Neural progenitor cell (in vitro differentiated cells): ENCODE data around the gene DLG2. TPM values are rescaled to one million over a fixed set of nuclear protein-coding genes. Genes with fewer than 3 reads are reported as not detected.

Source experiments
- DNase-seq: peaks from one replicate; pipeline ENCODE4 v3.0.0-alpha.2; 2016; ENCODE audit warnings: low spot score
- H2AFZ ChIP-seq: fragments of 200-600 bp; sonication (generic); replicated peaks from 2 replicates; pipeline ENCODE4 v1.6.1; 2016; ENCODE audit warnings: antibody characterized with exemption
- H3F3A ChIP-seq: fragments of 200-600 bp; sonication (generic); 2 replicates; pipeline ENCODE4 v1.6.1; 2016; ENCODE audit warnings: antibody characterized with exemption, low read depth
- H3K27ac ChIP-seq: fragments of 200-600 bp; sonication (generic); 2 replicates; pipeline ENCODE4 v1.5.1; 2016; ENCODE audit warnings: mild to moderate bottlenecking
- H3K27me3 ChIP-seq: fragments of 200-600 bp; sonication (generic); 2 replicates; pipeline ENCODE4 v1.6.1; 2016; ENCODE audit warnings: mild to moderate bottlenecking, moderate library complexity
- H3K36me3 ChIP-seq: fragments of 200-600 bp; sonication (generic); 2 replicates; pipeline ENCODE4 v1.5.1; 2016
- H3K4me1 ChIP-seq: fragments of 200-600 bp; sonication (generic); 2 replicates; pipeline ENCODE4 v1.6.1; 2016; ENCODE audit warnings: mixed run types
- H3K4me2 ChIP-seq: fragments of 200-600 bp; sonication (generic); 2 replicates; pipeline ENCODE4 v1.6.1; 2016
- H3K4me3 ChIP-seq: fragments of 200-600 bp; sonication (generic); 2 replicates; pipeline ENCODE4 v1.5.1; 2016
- H3K79me2 ChIP-seq: fragments of 200-600 bp; sonication (generic); 2 replicates; pipeline ENCODE4 v1.6.1; 2016; ENCODE audit warnings: low read depth
- H3K9ac ChIP-seq: fragments of 200-600 bp; sonication (generic); 2 replicates; pipeline ENCODE4 v1.6.1; 2016
- H3K9me3 ChIP-seq: fragments of 200-600 bp; sonication (generic); 2 replicates; pipeline ENCODE4 v1.5.1; 2016; ENCODE audit warnings: low read depth
- H4K20me1 ChIP-seq: fragments of 200-600 bp; sonication (generic); 2 replicates; pipeline ENCODE4 v1.6.1; 2016; ENCODE audit warnings: low read depth
- H3K27ac Mint-ChIP-seq: 3 replicates; pipeline ENCODE4 v1.8.0; 2021; ENCODE audit warnings: mixed read lengths
- H3K27me3 Mint-ChIP-seq: 2 replicates; pipeline ENCODE4 v1.8.0; 2022; ENCODE audit warnings: low read depth, mild to moderate bottlenecking, inconsistent platforms, moderate library complexity, mixed read lengths; ENCODE audit not compliant: insufficient read depth
- H3K36me3 Mint-ChIP-seq: 3 replicates; pipeline ENCODE4 v1.8.0; 2021; ENCODE audit warnings: mixed read lengths
- H3K4me1 Mint-ChIP-seq: 3 replicates; pipeline ENCODE4 v1.8.0; 2021; ENCODE audit warnings: mixed read lengths
- H3K4me3 Mint-ChIP-seq: 3 replicates; pipeline ENCODE4 v1.8.0; 2021; ENCODE audit warnings: mild to moderate bottlenecking, moderate library complexity, mixed read lengths
- H3K9me3 Mint-ChIP-seq: 3 replicates; pipeline ENCODE4 v1.8.0; 2020; ENCODE audit warnings: mixed read lengths
- EZH2 ChIP-seq: fragments of 200-600 bp; sonication (generic); IDR thresholded peaks from 2 replicates; pipeline ENCODE4 v1.6.1; 2017; ENCODE audit warnings: antibody characterized with exemption, mild to moderate bottlenecking, moderate library complexity
- EZH2phosphoT487 ChIP-seq: fragments of 200-600 bp; sonication (generic); IDR thresholded peaks from 2 replicates; pipeline ENCODE4 v1.6.1; 2017; ENCODE audit warnings: antibody characterized with exemption
- total RNA-seq: library from RNA; depleted of rRNA; stranded (reverse); fragments of >200 nt; gene quantifications from 2 replicates; pipeline ENCODE4 v1.2.3, GENCODE V29; 2015; ENCODE audit warnings: low replicate concordance
- TF ChIP-seq, protein P1 (sequence below): fragments of 200-600 bp; sonication (generic); IDR thresholded peaks from 2 replicates; pipeline ENCODE4 v1.5.1; 2017; ENCODE audit warnings: antibody characterized with exemption, mild to moderate bottlenecking

DLG2 gene
- total RNA-seq, 1 donor from 2014 or later, result 7.5 TPM

DNA sequence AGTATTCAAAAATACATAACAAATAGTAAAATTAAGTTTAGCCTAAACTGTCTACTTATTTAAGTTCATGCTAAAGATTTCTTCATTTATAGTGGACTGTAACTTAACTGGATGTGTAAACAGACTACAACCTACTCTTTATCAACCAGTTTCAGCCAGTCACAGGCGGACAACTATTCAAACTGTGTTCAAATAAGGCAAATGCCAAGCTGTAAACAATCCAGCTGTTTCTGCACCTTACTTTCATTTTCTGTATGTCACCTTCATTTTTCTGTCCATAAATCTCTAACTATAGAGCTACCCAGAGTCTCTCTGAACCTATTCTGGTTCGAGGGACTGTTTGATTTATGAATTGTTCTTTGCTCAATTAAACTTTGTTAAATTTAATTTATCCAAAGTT lies 992.8 kb downstream of the DLG2 start:
- Histone ChIP-seq H3K27ac (no peak overlapping the region), H3K4me3 (no peak overlapping the region), H2AFZ (no peak overlapping the region), H3K9ac (no peak overlapping the region), H3K4me2 (no peak overlapping the region), H3K36me3 (no peaks in the 10 kb centered on the region), H3K27me3 (no peaks in the 10 kb centered on the region), H3F3A (no peaks in the 10 kb centered on the region), H4K20me1 (no peaks in the 10 kb centered on the region), H3K79me2 (no peaks in the 10 kb centered on the region), H3K9me3 (no peaks in the 10 kb centered on the region), H3K4me1 (no peaks in the 10 kb centered on the region)
- H3K27ac Mint-ChIP-seq, result no peak overlapping the region
- peaks cover 2% of the 10 kb centered on the region for H3K4me1 Mint-ChIP-seq
- no peak overlapping the region for H3K4me3 Mint-ChIP-seq
- no peaks in the 10 kb centered on the region for H3K36me3 Mint-ChIP-seq
- no peaks in the 10 kb centered on the region for H3K9me3 Mint-ChIP-seq
- no peak for DNase-seq
- H3K27me3 Mint-ChIP-seq, result no peaks in the 10 kb centered on the region
- TF ChIP-seq EZH2phosphoT487, result no peak

- Mint-ChIP-seq H3K27me3 (no peaks in the 10 kb centered on the region), H3K27ac (no peak overlapping the region), H3K36me3 (no peaks in the 10 kb centered on the region), H3K9me3 (no peaks in the 10 kb centered on the region), H3K4me3 (no peak overlapping the region), H3K4me1 (peaks cover 12% of the 10 kb centered on the region)
- no peak for DNase-seq
- Histone ChIP-seq H3K4me2 (no peak overlapping the region), H3K9ac (no peak overlapping the region), H3K27ac (no peak overlapping the region), H3K36me3 (no peaks in the 10 kb centered on the region), H3K4me3 (no peak overlapping the region), H3K4me1 (peaks cover 5% of the 10 kb centered on the region), H3F3A (no peaks in the 10 kb centered on the region), H4K20me1 (no peaks in the 10 kb centered on the region), H3K27me3 (no peaks in the 10 kb centered on the region), H3K79me2 (no peaks in the 10 kb centered on the region), H2AFZ (no peak overlapping the region), H3K9me3 (no peaks in the 10 kb centered on the region)
- TF ChIP-seq EZH2 (no peak), EZH2phosphoT487 (no peak)
- TF ChIP-seq, protein P1, sequence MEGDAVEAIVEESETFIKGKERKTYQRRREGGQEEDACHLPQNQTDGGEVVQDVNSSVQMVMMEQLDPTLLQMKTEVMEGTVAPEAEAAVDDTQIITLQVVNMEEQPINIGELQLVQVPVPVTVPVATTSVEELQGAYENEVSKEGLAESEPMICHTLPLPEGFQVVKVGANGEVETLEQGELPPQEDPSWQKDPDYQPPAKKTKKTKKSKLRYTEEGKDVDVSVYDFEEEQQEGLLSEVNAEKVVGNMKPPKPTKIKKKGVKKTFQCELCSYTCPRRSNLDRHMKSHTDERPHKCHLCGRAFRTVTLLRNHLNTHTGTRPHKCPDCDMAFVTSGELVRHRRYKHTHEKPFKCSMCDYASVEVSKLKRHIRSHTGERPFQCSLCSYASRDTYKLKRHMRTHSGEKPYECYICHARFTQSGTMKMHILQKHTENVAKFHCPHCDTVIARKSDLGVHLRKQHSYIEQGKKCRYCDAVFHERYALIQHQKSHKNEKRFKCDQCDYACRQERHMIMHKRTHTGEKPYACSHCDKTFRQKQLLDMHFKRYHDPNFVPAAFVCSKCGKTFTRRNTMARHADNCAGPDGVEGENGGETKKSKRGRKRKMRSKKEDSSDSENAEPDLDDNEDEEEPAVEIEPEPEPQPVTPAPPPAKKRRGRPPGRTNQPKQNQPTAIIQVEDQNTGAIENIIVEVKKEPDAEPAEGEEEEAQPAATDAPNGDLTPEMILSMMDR, result no peak
These were observed 998.1 kb downstream of the DLG2 start for GRCh38 chr11:84628871-84629620.

DNA sequence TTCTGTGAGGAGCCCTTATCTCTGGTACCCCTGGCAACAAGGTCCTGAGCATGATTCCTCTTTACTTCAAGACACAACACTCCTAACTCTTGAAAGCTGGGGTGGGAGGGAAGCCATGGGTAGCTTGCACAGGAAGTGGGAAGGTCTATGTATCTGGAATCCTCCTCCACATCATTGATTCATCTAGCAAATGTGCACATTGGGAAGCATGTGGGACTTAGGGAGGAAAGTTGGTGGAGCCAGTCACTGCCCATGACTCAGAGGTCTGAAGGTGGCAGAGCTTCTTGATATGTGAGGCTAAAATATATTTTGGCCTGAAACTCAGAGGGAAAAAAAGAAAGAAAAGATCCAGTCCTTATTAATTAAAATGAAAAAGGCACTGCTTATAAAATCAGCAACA lies 1000.9 kb downstream of the DLG2 start:
- Histone ChIP-seq H3K79me2 (no peaks in the 10 kb centered on the region), H3K27me3 (no peaks in the 10 kb centered on the region), H3K9me3 (no peaks in the 10 kb centered on the region), H3K36me3 (no peaks in the 10 kb centered on the region), H3F3A (no peaks in the 10 kb centered on the region), H3K4me2 (no peak overlapping the region), H3K27ac (no peak overlapping the region), H3K9ac (no peak overlapping the region), H2AFZ (no peak overlapping the region), H3K4me3 (no peak overlapping the region), H3K4me1 (peaks cover 5% of the 10 kb centered on the region), H4K20me1 (no peaks in the 10 kb centered on the region)
- no peak overlapping the region for H3K27ac Mint-ChIP-seq
- no peaks in the 10 kb centered on the region for H3K27me3 Mint-ChIP-seq
- peaks cover 12% of the 10 kb centered on the region for H3K4me1 Mint-ChIP-seq
- no peak for DNase-seq
- H3K36me3 Mint-ChIP-seq, result no peaks in the 10 kb centered on the region
- no peaks in the 10 kb centered on the region for H3K9me3 Mint-ChIP-seq
- TF ChIP-seq EZH2, result no peak
- no peak overlapping the region for H3K4me3 Mint-ChIP-seq

DNA sequence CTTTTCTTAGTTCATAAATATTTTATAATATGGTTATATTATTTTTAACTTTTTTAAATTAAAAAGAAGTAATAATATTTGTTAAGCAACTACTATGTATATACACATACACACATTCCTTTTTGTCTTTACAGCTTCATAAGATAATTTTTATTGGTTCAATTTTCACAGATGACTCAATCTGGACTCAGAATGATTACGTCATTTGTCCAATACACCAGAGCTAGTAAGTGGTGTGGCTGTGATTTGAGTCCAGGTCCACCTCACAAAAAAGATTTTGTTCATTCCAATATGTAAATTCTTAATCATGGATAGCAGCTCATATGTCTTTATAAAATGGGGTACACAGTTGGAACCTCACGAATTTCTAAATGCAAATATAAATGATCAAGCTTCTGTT lies 1014.5 kb downstream of the DLG2 start:
- H3K9ac ChIP-seq, result no peak overlapping the region
- TF ChIP-seq EZH2, result no peak
- no peak for TF ChIP-seq EZH2phosphoT487
- TF ChIP-seq, protein P1, result no peak
- Mint-ChIP-seq H3K9me3 (no peaks in the 10 kb centered on the region), H3K4me1 (no peaks in the 10 kb centered on the region), H3K4me3 (no peak overlapping the region), H3K27ac (no peak overlapping the region), H3K36me3 (no peaks in the 10 kb centered on the region), H3K27me3 (no peaks in the 10 kb centered on the region)
- no peaks in the 10 kb centered on the region for H3K27me3 ChIP-seq
- H4K20me1 ChIP-seq, result no peaks in the 10 kb centered on the region
- no peak overlapping the region for H3K4me3 ChIP-seq
- no peak overlapping the region for H2AFZ ChIP-seq
- no peaks in the 10 kb centered on the region for H3K36me3 ChIP-seq
- DNase-seq, result no peak
- no peak overlapping the region for H3K4me2 ChIP-seq
- no peaks in the 10 kb centered on the region for H3K79me2 ChIP-seq
- no peaks in the 10 kb centered on the region for H3F3A ChIP-seq
- H3K4me1 ChIP-seq, result no peaks in the 10 kb centered on the region
- H3K9me3 ChIP-seq, result no peaks in the 10 kb centered on the region
- no peak overlapping the region for H3K27ac ChIP-seq
